HG03159 (cell line): ENCODE data around the gene TSPY1.
"Not testable (repeated sequence)": the region's sequence is repeated elsewhere in the genome, so short reads cannot be mapped to it uniquely, and the experiment has no call there.

Experiments
- ATAC-seq: cut with Tn5 transposase; IDR thresholded peaks from one replicate; pipeline ENCODE4 v1.9.1; 2021; ENCODE audit warnings: mild to moderate bottlenecking, moderate library complexity; ENCODE audit not compliant: unreplicated experiment

The TSPY1 gene

DNA sequence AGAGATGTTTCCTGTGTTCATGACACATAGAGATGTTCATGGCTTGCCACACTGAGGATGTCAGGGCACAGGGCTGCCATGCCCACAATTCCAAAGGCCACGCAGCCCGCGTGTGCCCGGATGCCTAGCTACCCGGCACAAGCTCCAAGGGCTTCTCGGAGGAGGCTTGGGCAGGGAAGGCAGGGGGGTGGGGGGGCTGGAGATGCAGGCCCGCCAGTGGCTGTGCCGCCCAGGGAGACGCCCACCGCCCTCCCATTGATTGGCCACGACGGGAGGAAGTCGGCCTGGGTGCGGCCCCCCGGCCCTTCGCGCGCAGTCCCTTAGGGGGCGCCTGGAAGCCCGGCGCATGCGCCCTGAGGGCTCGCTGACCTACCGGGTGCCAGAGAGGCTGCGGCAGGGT lies at the start of gene TSPY1:
Gene TSPY1 (plus strand): TSS at position 301 of the 400 bp plus-strand sequence. CDS start 46 bp downstream, at position 347.
- not testable (repeated sequence) for ATAC-seq

GRCh38 chrY:9486967-9487366 lies 20.2 kb downstream of the TSPY1 start, which contains the start of gene TSPY9:
Gene TSPY9, plus strand, starts transcription at chrY:9487267. Its CDS starts 46 bp downstream, at chrY:9487313.
- ATAC-seq = not testable (repeated sequence)

GRCh38 chrY:9504396-9504795 lies 37.6 kb downstream of the TSPY1 start:
- ATAC-seq = not testable (repeated sequence)

GRCh38 chrY:9516287-9516686 lies 49.5 kb downstream of the TSPY1 start:
- not testable (repeated sequence) for ATAC-seq
